GM19193 (cell line): ENCODE measurements around the gene RPLP2.
A peak's percentile ranks its signal among the peaks of the same experiment; 100 is the strongest.

Source experiments
- POLR2A ChIP-seq: IDR thresholded peaks from 4 replicates; pipeline ENCODE4 v1.6.1; 2011; ENCODE audit not compliant: insufficient read depth, insufficient read length; ENCODE audit errors: extremely low read depth

RPLP2 gene

GRCh38 chr11:770642-771616 is 38.8 kb upstream of the RPLP2 start:
- TF ChIP-seq POLR2A: no peak

DNA sequence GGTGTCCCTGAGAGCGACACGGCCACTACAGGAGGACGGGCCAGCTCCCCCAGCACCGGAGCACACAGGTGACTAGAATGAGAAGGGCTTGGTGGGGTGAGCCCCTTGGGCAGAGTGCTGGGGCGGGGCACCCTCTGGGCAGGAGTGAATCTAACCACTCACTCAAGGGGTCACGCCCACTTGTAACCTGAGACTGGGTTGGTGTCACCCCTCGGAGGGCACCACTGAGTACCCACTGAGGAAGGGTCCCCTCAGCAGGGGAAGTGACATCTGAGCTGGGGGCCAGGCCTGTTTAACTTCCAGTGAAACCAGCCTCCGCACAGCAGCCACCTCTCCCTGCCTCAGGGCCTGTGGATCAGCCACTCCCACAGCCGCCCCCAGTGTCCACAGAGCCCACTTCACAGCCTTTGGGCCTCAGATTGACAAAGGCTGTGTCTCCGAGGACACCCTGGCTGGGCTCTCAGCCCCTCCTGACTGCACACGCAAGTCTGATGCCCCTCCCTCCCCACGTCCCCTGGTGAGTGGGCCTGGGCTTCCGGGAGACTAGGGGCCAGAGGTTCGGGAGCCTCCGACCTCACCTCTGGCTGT is 38.1 kb upstream of the RPLP2 start:
- no peak for TF ChIP-seq POLR2A

GRCh38 chr11:772429-773390 is 37.1 kb upstream of the RPLP2 start:
- no peak for TF ChIP-seq POLR2A

- no peak for TF ChIP-seq POLR2A
These were observed 36.3 kb upstream of the RPLP2 start for GRCh38 chr11:773425-773824.

- no peak for TF ChIP-seq POLR2A
These were observed 35.9 kb upstream of the RPLP2 start for GRCh38 chr11:773830-774229.

- TF ChIP-seq POLR2A: no peak
These were observed 34.7 kb upstream of the RPLP2 start for GRCh38 chr11:774873-775592.

DNA sequence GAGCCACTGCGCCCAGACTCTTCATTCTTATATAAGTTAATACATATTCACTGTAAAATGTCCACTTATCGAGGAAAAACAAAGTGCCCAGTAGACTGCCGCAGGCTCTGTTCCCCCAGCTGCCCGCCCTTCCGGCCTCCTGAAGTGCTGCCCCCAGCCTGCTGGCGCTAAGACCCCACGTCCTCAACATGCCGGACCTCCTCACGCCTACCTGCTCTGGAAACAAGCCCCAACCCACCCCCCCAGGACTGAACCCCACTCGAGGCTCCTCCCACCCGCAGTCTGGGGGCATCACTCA is 33.6 kb upstream of the RPLP2 start:
- TF ChIP-seq POLR2A: no peak

GRCh38 chr11:776561-777287 is 33.0 kb upstream of the RPLP2 start:
- TF ChIP-seq POLR2A: no peak

GRCh38 chr11:777288-778255 is 32.2 kb upstream of the RPLP2 start, which contains the start of gene GATD1:
TSS of gene GATD1 (minus strand) at chr11:777487. CDS start at chr11:777462, 25 bp downstream.
- peak; percentile 94 for TF ChIP-seq POLR2A

DNA sequence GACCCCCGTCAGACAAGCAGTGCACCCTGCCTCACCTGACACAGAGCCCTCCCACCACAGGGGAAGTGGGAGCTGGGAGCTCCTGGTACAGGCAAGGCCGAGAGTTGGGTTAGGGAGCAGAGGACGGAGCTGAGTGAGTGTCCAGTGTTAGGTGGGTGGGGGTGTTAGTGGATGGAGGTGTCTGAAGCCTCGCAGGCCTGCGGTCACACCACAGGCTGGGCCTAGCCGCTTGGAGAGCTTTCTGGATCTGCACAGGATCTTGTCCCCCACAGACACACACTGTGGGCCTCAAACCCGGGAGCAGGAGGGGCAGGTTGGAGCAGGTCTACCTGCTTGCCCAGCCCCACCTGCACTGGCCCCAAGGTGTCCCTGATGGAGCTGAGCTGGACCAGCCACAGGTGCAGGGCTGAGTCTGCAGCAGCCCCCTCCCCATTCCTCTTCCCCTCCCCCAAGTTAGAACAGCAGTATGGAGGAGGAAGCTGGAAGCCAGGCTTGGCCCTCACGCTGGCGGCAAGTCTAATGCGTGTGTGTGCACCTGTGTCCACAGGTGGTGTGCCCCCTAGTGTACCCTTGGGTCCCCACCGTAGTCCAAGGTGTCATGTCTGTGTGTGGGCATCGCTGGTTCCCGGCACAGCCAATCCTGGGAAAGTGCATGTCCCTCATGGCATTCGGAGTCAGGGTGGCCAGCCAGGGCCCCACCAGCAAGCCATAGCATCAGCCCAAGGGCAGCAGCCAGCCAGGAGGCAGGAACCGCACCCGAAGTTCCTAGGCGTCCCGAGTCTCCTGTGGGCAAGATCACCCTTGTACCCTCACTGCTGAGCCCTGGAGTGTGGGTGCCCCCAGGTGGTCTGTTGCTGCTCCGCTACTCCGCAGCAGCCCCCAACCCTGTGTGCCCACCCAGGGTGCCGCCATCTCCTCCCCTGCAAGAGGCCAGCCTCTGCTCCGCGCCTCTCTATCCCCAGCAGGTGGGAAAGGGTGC is 30.5 kb upstream of the RPLP2 start:
- TF ChIP-seq POLR2A: no peak

DNA sequence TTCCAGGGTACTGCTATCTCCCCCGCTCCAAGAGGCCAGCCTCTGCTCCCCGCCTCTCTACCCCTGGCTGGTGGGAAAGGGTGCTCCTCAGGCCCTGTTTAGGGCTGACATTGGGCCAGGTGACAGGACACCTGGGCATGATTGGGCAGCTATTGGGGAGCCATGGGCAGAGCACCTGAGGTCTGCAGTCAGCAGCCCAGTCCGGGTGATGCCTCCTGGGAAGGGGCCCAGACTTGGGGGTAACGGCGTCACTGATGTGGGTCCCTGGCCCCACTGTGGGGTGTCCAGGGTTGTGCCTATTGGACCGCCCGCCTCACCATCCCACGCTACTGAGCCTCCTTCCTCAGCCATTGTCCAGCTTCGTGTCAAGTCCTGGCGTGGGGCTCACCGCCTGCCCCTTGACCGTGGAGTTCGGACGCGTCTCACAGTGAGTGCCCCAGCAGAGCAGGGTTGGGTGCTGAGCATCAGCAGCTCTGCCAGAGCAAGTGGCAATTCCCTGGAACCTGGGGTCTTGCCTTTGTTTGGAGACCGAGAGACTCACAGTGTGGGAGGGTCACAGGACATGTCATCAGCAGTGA is 29.7 kb upstream of the RPLP2 start:
- TF ChIP-seq POLR2A: no peak
